Calu3 (cell line): Measurements from ENCODE around the gene SNX30. TPM values are rescaled to one million over a fixed set of nuclear protein-coding genes. Genes with fewer than 3 reads are reported as not detected.

Experiments used
- BruUV-seq: library from RNA; stranded (reverse); fragments of 400-500 nt; replicated peaks from 2 replicates; lab custom pipeline; 2021; lab: Mats Ljungman, UMichigan
- CTCF ChIA-PET: fragments of 300-600 bp; sonication (Branson Sonifier 250); formaldehyde crosslinking; loops from one replicate; lab custom pipeline; 2022; ENCODE audit warnings: antibody characterized with exemption; lab: Charles Lee
- DNase-seq: peaks from one replicate; pipeline ENCODE4 v3.0.0; 2022
- H3K27ac Mint-ChIP-seq: one replicate; pipeline ENCODE4 v1.8.0; 2022; ENCODE audit warnings: mixed read lengths; ENCODE audit not compliant: unreplicated experiment
- H3K27me3 Mint-ChIP-seq: one replicate; pipeline ENCODE4 v1.8.0; 2022; ENCODE audit warnings: mixed read lengths; ENCODE audit not compliant: unreplicated experiment
- H3K36me3 Mint-ChIP-seq: one replicate; pipeline ENCODE4 v1.8.0; 2022; ENCODE audit warnings: mild to moderate bottlenecking, moderate library complexity, mixed read lengths; ENCODE audit not compliant: insufficient read depth, unreplicated experiment
- H3K4me1 Mint-ChIP-seq: one replicate; pipeline ENCODE4 v1.8.0; 2022; ENCODE audit warnings: mild to moderate bottlenecking, low read depth, mixed read lengths; ENCODE audit not compliant: unreplicated experiment
- H3K4me3 Mint-ChIP-seq: one replicate; pipeline ENCODE4 v1.8.0; 2022; ENCODE audit warnings: mild to moderate bottlenecking, low read depth, moderate library complexity, mixed read lengths; ENCODE audit not compliant: unreplicated experiment
- H3K9me3 Mint-ChIP-seq: one replicate; pipeline ENCODE4 v1.8.0; 2022; ENCODE audit warnings: low read depth, mixed read lengths; ENCODE audit not compliant: unreplicated experiment
- intact Hi-C: fragments of 100-400 bp; cut with micrococcal nuclease; formaldehyde crosslinking; loops from one replicate; pipeline ENCODE4 v1.10.0; 2022; ENCODE audit not compliant: unreplicated experiment
- total RNA-seq: library from RNA; stranded (reverse); gene quantifications from 2 replicates; pipeline ENCODE4 v1.2.3, GENCODE V29; 2022
- TF ChIP-seq, protein P1 (sequence below): fragments of 200-600 bp; IDR thresholded peaks from one replicate; pipeline ENCODE4 v1.8.0; 2022; ENCODE audit warnings: antibody characterized with exemption; ENCODE audit not compliant: unreplicated experiment

The SNX30 gene
- total RNA-seq, 1 experiment from 2014 or later: 8.7 TPM

DNA sequence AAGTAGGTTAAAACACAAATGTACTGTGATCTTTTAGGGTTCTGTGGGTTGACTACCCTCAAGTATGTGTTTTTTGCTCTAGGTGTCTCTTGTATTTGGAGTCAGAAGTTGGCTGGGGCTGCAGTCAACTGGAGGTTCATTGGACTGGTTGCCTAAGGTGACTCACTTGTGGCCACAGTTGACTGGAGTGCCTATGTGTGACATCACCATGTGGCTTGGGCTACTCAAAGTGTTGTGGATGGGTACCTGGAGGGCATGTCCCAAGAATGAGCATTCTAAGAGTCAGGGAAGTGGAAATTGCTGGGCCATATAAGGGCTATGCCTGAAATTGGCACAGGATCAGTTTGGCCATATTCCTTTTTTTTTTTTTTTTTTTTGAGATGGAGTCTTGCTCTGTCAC, 27.4 kb downstream of the SNX30 start:
- CTCF ChIA-PET: no interaction called here
- Mint-ChIP-seq H3K36me3 (no peaks in the 10 kb centered on the region), H3K27me3 (no peaks in the 10 kb centered on the region), H3K4me3 (no peak overlapping the region), H3K4me1 (no peaks in the 10 kb centered on the region), H3K27ac (no peak overlapping the region), H3K9me3 (no peaks in the 10 kb centered on the region)
- DNase-seq: no peak
- BruUV-seq: no TSS peak
- intact Hi-C loops: no loop called here
- TF ChIP-seq, protein P1, sequence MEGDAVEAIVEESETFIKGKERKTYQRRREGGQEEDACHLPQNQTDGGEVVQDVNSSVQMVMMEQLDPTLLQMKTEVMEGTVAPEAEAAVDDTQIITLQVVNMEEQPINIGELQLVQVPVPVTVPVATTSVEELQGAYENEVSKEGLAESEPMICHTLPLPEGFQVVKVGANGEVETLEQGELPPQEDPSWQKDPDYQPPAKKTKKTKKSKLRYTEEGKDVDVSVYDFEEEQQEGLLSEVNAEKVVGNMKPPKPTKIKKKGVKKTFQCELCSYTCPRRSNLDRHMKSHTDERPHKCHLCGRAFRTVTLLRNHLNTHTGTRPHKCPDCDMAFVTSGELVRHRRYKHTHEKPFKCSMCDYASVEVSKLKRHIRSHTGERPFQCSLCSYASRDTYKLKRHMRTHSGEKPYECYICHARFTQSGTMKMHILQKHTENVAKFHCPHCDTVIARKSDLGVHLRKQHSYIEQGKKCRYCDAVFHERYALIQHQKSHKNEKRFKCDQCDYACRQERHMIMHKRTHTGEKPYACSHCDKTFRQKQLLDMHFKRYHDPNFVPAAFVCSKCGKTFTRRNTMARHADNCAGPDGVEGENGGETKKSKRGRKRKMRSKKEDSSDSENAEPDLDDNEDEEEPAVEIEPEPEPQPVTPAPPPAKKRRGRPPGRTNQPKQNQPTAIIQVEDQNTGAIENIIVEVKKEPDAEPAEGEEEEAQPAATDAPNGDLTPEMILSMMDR: no peak

GRCh38 chr9:112780450-112781036, 30.0 kb downstream of the SNX30 start:
- Mint-ChIP-seq H3K36me3 (no peaks in the 10 kb centered on the region), H3K4me3 (no peak overlapping the region), H3K9me3 (no peaks in the 10 kb centered on the region), H3K27me3 (no peaks in the 10 kb centered on the region), H3K27ac (no peak overlapping the region), H3K4me1 (peaks cover 10% of the 10 kb centered on the region)
- intact Hi-C loops: no loop called here
- no TSS peak for BruUV-seq
- DNase-seq: no peak
- CTCF ChIA-PET: no interaction called here
- TF ChIP-seq, protein P1: no peak

- H3K27ac Mint-ChIP-seq: no peak overlapping the region
- TF ChIP-seq, protein P1: no peak
- H3K36me3 Mint-ChIP-seq: no peaks in the 10 kb centered on the region
- peaks cover 19% of the 10 kb centered on the region for H3K4me1 Mint-ChIP-seq
- CTCF ChIA-PET: no interaction called here
- H3K4me3 Mint-ChIP-seq: no peak overlapping the region
- no TSS peak for BruUV-seq
- DNase-seq: no peak
- intact Hi-C loops: no loop called here
- H3K9me3 Mint-ChIP-seq: no peaks in the 10 kb centered on the region
- H3K27me3 Mint-ChIP-seq: no peaks in the 10 kb centered on the region
These were observed 31.7 kb downstream of the SNX30 start for GRCh38 chr9:112782218-112782617.

DNA sequence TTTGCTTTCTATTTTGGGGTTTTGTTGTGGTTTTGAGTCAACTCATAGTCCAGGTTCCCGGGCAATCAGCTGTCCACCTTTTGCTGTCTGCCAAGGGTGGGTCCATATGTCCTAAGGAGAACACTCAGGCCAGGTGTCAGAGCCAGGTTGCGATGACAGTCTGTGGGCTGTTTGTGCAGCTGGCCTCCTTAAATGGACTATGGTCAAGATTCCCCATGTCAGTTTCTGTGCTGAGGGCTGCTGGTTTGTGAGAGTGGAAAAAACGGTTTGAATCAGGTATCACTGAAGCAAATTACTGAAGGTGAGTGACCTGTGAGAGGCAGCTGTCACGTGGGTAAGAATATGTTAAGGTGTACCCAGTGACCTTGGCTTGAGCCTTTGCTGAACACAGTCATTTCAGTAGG, 33.0 kb downstream of the SNX30 start:
- intact Hi-C loops: no loop called here
- Mint-ChIP-seq H3K27me3 (no peaks in the 10 kb centered on the region), H3K9me3 (no peaks in the 10 kb centered on the region), H3K36me3 (no peaks in the 10 kb centered on the region), H3K4me3 (no peak overlapping the region), H3K27ac (no peak overlapping the region), H3K4me1 (peaks cover 20% of the 10 kb centered on the region)
- TF ChIP-seq, protein P1: no peak
- BruUV-seq: no TSS peak
- CTCF ChIA-PET: no interaction called here
- no peak for DNase-seq
